Vagina (tissue), 2 donors: ENCODE data around the gene ALKBH6. TPM values are rescaled to one million over a fixed set of nuclear protein-coding genes. Genes with fewer than 3 reads are reported as not detected.

Source experiments
- DNase-seq, 2 donors: peaks; one replicate each; pipeline ENCODE4 v3.0.0-alpha.2; 2017; ENCODE audit errors: extremely low spot score in 2 of 2
- H3K27ac ChIP-seq: fragments of 200-600 bp; sonication (generic); one replicate; pipeline ENCODE4 v1.5.1; 2019
- H3K27me3 ChIP-seq: fragments of 200-600 bp; sonication (generic); one replicate; pipeline ENCODE4 v1.5.1; 2019
- H3K36me3 ChIP-seq, 2 donors: fragments of 200-600 bp; sonication (generic); one replicate each; pipeline ENCODE4 v1.5.1; 2017 to 2019
- H3K4me1 ChIP-seq: fragments of 200-600 bp; sonication (generic); one replicate; pipeline ENCODE4 v1.5.1; 2019
- H3K4me3 ChIP-seq, 2 donors: fragments of 200-600 bp; sonication (generic); 1 replicate in 1 of 2; 2 replicates in 1 of 2; pipeline ENCODE4 v1.5.1; 2016 to 2019
- H3K9me3 ChIP-seq: fragments of 200-600 bp; sonication (generic); one replicate; pipeline ENCODE4 v1.5.1; 2019
- CTCF ChIP-seq, 3 experiments: fragments of 450-650 bp in 2 of 3; fragments of 200-600 bp in 1 of 3; sonication (generic) in 1 of 3; IDR thresholded peaks; one replicate each; pipeline ENCODE4 v1.5.1; 2017 to 2019; ENCODE audit warnings: antibody characterized with exemption in 3 of 3, mild to moderate bottlenecking in 2 of 3, moderate library complexity in 2 of 3
- POLR2A ChIP-seq, 2 donors: fragments of 450-650 bp; IDR thresholded peaks; one replicate each; pipeline ENCODE4 v1.6.1; 2017; ENCODE audit warnings: antibody characterized with exemption in 2 of 2, mild to moderate bottlenecking in 2 of 2, moderate library complexity in 2 of 2
- POLR2AphosphoS5 ChIP-seq, 2 donors: sonication (generic); formaldehyde crosslinking; IDR thresholded peaks; one replicate each; pipeline ENCODE4 v1.9.0; 2017; ENCODE audit warnings: antibody characterized with exemption in 2 of 2, mild to moderate bottlenecking in 2 of 2, low read depth in 1 of 2; ENCODE audit not compliant: insufficient read depth in 1 of 2
- intact Hi-C: fragments of 100-400 bp; cut with DNase I; formaldehyde crosslinking; loops from one replicate; pipeline ENCODE4 v1.15.1; 2023
- total RNA-seq: library from RNA; depleted of rRNA; stranded (reverse); fragments of >200 nt; gene quantifications from one replicate; pipeline ENCODE4 v1.2.3, GENCODE V29; 2016

The ALKBH6 gene
- total RNA-seq, 1 donor from 2014 or later, result 21.9 TPM

GRCh38 chr19:35978271-35978670, 35.7 kb downstream of the ALKBH6 start:
- no peak for DNase-seq
- TF ChIP-seq CTCF (IDR thresholded peaks at IDR 0.05) (no peak), POLR2AphosphoS5 (IDR thresholded peaks at IDR 0.05; ENCODE audit: insufficient read depth in 1 of 2, low read depth in 1 of 2) (no peak)
- Histone ChIP-seq H3K27me3 (no peaks in the 10 kb centered on the region), H3K4me1 (no peaks in the 10 kb centered on the region), H3K9me3 (no peaks in the 10 kb centered on the region), H3K4me3 (no peak overlapping the region), H3K36me3 (no peaks in the 10 kb centered on the region), H3K27ac (no peak overlapping the region)
- intact Hi-C loops, result no loop called here

- intact Hi-C loops, result no loop called here
- no peak overlapping the region for H3K27ac ChIP-seq
- TF ChIP-seq POLR2A (IDR thresholded peaks at IDR 0.05) (no peak), POLR2AphosphoS5 (IDR thresholded peaks at IDR 0.05; ENCODE audit: insufficient read depth in 1 of 2, low read depth in 1 of 2) (no peak), CTCF (IDR thresholded peaks at IDR 0.05) (no peak)
- no peaks in the 10 kb centered on the region for H3K27me3 ChIP-seq
- H3K4me1 ChIP-seq, result no peaks in the 10 kb centered on the region
- H3K4me3 ChIP-seq, result no peak overlapping the region
- H3K9me3 ChIP-seq, result no peaks in the 10 kb centered on the region
- no peaks in the 10 kb centered on the region for H3K36me3 ChIP-seq
- DNase-seq, result no peak
Measured at GRCh38 chr19:35977446-35978222, 36.4 kb downstream of the ALKBH6 start.

GRCh38 chr19:35975608-35976214, 38.3 kb downstream of the ALKBH6 start:
- Histone ChIP-seq H3K27me3 (no peaks in the 10 kb centered on the region), H3K27ac (no peak overlapping the region), H3K4me1 (no peaks in the 10 kb centered on the region), H3K4me3 (no peak overlapping the region), H3K36me3 (no peaks in the 10 kb centered on the region), H3K9me3 (no peaks in the 10 kb centered on the region)
- intact Hi-C loops, result no loop called here
- no peak for DNase-seq
- TF ChIP-seq CTCF (IDR thresholded peaks at IDR 0.05) (no peak), POLR2A (IDR thresholded peaks at IDR 0.05) (no peak)

GRCh38 chr19:35973487-35973886, 40.5 kb downstream of the ALKBH6 start:
- Histone ChIP-seq H3K27ac (no peak overlapping the region), H3K27me3 (no peaks in the 10 kb centered on the region)
- intact Hi-C loops, result no loop called here

More at GRCh38 chr19:35973487-35973886, 40.5 kb downstream of the ALKBH6 start:
- Histone ChIP-seq H3K4me1 (no peaks in the 10 kb centered on the region), H3K9me3 (no peaks in the 10 kb centered on the region), H3K4me3 (no peak overlapping the region), H3K36me3 (no peaks in the 10 kb centered on the region)
- TF ChIP-seq POLR2A (IDR thresholded peaks at IDR 0.05), result no peak
- no peak for TF ChIP-seq CTCF (IDR thresholded peaks at IDR 0.05)
- TF ChIP-seq POLR2AphosphoS5 (IDR thresholded peaks at IDR 0.05; ENCODE audit: insufficient read depth in 1 of 2, low read depth in 1 of 2), result no peak
- DNase-seq, result no peak
